NCI-H446 (cell line): ENCODE measurements around the gene ZFYVE16.
"Not testable (repeated sequence)": the region's sequence is repeated elsewhere in the genome, so short reads cannot be mapped to it uniquely, and the experiment has no call there.

Source experiments
- DNase-seq, 2 experiments: peaks; one replicate each; lab custom pipeline; 2025; lab: John Stamatoyannopoulos, UW

ZFYVE16 gene

GRCh38 chr5:80407735-80408483 is at the start of gene ZFYVE16:
ZFYVE16 (plus strand) TSS chr5:80408064; CDS start chr5:80434148, 26,084 bp downstream.
- DNase-seq = peak; percentile 95 to 98

DNA sequence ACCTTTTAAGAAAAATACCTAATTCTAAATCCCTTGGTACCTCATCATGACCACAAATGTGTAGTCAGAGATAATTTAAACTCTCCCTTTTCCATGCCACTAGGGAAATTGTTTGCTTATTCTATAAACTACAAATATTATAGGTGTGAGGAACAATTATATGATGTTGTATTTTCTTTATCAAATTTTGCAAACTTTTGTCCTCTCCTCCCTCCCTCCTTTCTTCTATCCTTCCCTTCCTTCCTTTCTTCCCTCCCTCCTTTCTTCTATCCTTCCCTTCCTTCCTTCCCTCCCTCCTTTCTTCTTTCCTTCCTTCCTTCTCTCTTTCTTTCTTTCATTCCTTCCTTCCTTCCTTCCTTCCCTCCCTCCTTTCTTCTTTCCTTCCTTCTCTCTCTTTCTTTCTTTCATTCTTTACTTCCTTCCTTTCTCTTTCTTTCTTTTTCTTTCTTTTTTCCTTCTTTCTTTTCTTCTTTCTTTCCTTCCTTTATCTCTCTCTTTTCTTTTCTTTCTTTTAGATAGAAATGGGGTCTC is 46.9 kb upstream of the ZFYVE16 start:
- DNase-seq = no peak

DNA sequence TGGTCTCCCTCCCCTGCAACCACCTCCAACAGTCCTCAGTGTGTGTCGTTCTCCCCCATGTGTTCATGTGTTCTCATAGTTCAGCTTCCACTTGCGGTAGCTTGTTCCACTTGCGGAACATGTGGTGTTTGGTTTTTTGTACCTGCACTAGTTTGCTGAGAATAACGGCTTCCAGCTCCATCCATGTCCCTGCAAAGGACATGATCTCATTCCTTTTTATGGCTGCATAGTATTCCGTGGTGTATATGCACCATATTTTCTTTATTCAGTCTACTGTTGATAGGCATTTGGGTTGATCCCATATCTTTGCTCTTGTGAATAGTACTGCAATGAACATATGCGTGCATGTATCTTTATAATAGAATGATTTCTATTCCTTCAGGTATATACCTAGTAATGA is 43.0 kb upstream of the ZFYVE16 start:
- no peak for DNase-seq

DNA sequence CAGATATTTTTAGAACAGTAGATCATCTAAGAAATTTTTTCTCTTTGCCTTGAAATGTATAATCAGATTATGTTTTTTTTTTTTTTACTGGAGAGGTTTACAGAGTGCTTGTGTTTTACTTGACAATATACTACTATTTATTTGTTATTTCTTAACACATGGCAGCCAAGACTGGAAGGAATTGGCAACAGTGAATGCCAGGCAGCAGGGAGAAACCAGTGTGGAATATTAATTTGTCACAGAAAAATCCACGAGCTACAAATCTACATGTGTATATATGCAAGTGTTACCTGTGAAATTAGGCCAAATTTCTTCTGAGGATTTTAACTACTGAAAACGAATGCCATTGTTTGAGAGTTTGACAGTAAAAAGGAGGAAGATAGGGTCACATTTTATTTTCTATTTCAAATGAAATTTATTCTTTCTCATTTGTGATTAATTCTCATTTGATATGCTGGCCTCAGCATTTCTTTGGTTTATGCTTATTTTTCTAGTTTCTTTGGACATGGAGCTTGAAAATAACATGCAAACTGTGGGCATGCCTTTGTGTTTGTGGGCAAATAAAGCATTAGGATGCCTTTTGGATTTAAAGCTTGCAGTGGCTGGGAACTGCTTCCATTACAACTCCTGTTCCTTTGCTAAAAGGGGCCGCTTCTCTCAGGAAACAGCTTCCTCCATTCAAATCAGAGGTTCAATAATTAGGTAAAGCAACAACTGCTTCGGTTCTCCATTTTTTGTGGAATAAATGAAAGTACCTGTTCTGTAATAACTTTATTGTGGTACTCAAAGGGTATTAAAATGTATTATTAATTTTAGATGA is 39.0 kb upstream of the ZFYVE16 start:
- no peak for DNase-seq

DNA sequence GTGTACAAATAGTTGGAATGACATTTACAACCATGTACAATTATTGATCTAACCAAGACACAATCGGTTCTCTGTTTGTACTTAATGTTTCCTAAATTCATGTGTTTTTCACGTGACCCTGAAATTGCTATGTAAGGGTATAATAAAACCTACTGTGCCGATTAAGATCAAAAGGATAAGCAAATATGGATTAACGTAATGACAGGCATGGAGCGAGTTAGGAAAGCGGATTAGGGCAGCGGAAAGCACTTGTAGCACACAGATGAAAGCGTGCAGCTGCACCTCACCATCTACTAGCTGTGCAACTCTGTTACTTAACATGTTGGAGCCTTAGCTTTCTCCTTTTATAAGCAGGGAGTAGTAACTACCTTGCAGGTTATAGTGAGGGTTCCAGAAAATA is 38.3 kb upstream of the ZFYVE16 start:
- no peak for DNase-seq

- no peak for DNase-seq
Observed at GRCh38 chr5:80370390-80370789, 37.5 kb upstream of the ZFYVE16 start.

DNA sequence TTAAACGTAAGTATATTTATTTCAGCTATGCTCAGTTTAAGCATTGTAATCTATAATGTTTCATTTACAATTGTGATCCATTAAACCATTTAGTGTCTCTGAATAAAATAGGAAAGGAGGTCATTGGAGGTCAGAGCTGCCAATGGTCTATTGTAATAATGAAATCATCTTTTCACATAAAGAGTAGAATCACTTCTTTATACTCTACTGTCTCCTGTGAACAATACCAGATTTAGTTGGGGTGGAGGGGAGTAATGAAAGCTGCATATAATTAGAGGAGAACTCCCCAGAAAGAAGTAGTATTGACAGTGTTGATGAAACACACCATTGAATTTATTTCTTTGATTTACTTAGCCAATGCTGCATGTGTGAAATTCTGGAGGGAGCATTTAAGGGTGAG is 35.1 kb upstream of the ZFYVE16 start:
- no peak for DNase-seq

- DNase-seq = no peak
Observed at GRCh38 chr5:80374188-80374587, 33.7 kb upstream of the ZFYVE16 start.

- no peak for DNase-seq
Observed at GRCh38 chr5:80376557-80376956, 31.3 kb upstream of the ZFYVE16 start.

- DNase-seq = no peak
Observed at GRCh38 chr5:80382488-80382887, 25.4 kb upstream of the ZFYVE16 start.

GRCh38 chr5:80387063-80387768 is 20.6 kb upstream of the ZFYVE16 start:
- no peak for DNase-seq

DNA sequence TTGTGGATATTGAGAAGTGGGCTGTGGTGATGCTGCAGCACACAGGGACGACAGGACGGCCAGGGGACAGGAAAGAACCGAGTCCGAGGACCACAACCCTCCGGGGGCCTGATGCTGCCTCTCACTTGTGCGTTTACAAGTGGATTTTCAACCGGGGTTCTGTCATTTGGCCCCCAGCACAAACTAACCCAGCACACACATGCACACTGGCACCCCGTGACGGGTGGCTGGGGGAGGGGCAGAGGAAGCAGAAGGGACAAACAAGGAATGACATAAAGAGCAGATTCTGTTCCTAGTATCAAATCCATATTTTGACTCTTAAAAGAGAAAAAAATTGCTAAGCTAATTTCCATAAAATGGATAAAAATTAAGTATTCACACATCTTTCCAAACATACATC is 18.3 kb upstream of the ZFYVE16 start:
- no peak for DNase-seq

GRCh38 chr5:80390413-80390812 is 17.5 kb upstream of the ZFYVE16 start:
- DNase-seq = not testable (repeated sequence)

GRCh38 chr5:80391267-80391666 is 16.6 kb upstream of the ZFYVE16 start:
- not testable (repeated sequence) for DNase-seq

GRCh38 chr5:80399526-80400239 is 8.2 kb upstream of the ZFYVE16 start:
- no peak for DNase-seq

- DNase-seq = not testable (repeated sequence)
Observed at GRCh38 chr5:80400368-80400767, 7.5 kb upstream of the ZFYVE16 start.

DNA sequence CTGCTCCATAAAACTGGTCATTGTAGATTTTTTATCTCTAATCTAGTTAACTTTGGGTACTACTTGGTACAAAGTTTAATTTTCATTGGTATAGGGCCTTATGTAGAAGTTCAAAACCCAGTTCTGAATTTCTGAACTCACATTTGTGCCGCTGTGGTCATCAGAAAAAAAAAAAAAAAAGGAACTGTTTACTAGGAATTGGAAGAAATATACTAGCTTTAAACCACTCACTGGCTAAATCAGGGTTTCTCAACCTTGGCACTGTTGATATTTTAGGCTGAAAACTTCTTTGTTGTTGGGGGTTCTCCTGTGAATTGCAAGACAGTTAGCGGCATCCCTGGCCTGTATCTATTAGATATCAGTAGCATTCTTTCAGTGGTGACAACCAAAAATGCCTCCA is 4.1 kb upstream of the ZFYVE16 start:
- no peak for DNase-seq

- peak in 1 of 2 experiments; percentile 52 for DNase-seq
Observed at GRCh38 chr5:80406980-80407734, 707 bp upstream of the ZFYVE16 start.

DNA sequence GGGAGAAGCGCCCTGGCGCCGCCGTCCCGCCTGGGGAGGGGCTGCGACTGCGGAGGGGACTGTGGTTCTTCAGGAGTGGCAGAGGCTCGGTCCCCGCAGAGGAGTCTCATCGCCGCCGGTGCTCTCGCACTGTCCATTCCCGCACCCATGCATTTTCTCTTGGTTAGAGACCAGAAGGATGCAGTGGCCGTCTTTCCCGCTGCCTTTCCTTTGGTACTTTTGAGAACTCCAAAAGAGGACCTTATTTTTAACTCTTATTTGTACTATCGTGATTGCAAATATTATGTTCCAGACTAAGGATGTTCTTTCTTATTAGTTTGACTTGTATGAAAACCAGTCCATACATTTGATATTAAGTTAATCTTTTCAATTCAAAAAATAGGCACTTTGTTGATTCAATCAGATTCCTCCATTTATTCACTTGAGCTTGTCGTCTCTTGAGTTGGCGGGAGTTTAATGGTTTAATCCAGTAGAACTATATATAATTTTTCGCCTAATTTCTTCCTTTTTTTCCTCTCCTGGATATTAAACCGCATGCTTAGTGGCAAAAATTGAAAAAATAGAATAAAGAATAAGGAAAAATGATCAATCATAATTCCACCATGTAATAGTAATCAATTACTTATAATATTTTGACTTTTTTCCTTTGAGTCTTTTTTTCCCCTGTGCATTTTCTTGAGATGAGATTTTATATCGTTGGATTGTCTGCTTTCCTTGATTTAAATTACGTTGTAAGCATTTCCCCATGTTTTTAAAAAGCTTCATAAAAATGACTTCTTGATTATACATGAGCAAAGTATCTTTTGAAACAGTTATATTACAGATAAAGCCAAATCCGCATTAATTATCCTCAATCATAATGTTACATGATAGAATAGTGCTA is 861 bp downstream of the ZFYVE16 start:
- DNase-seq = peak; percentile 45 to 50
